IMR-90 (cell line): ENCODE data around the gene TSSC4. TPM values are rescaled to one million over a fixed set of nuclear protein-coding genes. Genes with fewer than 3 reads are reported as not detected.

ENCODE experiments used
- ATAC-seq: fragments of 200-7000 bp; cut with Tn5 transposase; 2 replicates; pipeline ENCODE4 v1.9.1; 2020; ENCODE audit warnings: low read depth, mild to moderate bottlenecking, moderate library complexity
- BruUV-seq: library from RNA; stranded (reverse); fragments of 400-500 nt; replicated peaks from 2 replicates; lab custom pipeline; 2021; lab: Mats Ljungman, UMichigan
- CTCF ChIA-PET: fragments of 300-600 bp; formaldehyde crosslinking; extraction: SDS; loops from one replicate; lab custom pipeline; 2021; ENCODE audit warnings: antibody characterized with exemption; lab: Yijun Ruan, JAX
- POLR2A ChIA-PET: fragments of 300-600 bp; sonication (Branson Sonifier 250); formaldehyde crosslinking; loops from one replicate; lab custom pipeline; 2022; ENCODE audit warnings: antibody characterized with exemption; ENCODE audit not compliant: unreplicated experiment; lab: Charles Lee
- DNase-seq: peaks from one replicate; pipeline ENCODE4 v3.0.0; 2013
- H2AFZ ChIP-seq: replicated peaks from 2 replicates; pipeline ENCODE3; 2013; ENCODE audit warnings: low read length, mild to moderate bottlenecking; ENCODE audit not compliant: poor library complexity
- H2AK5ac ChIP-seq: 2 replicates; pipeline ENCODE4 v1.6.1; 2013; ENCODE audit warnings: low read depth, low read length, inconsistent platforms
- H2AK9ac ChIP-seq: replicated peaks from 2 replicates; pipeline ENCODE3; 2013; ENCODE audit warnings: mild to moderate bottlenecking, low read depth, low read length, moderate library complexity; ENCODE audit not compliant: poor library complexity
- H2BK120ac ChIP-seq: 2 replicates; pipeline ENCODE4 v1.6.1; 2013; ENCODE audit warnings: low read depth, low read length, inconsistent platforms
- H2BK15ac ChIP-seq: 3 replicates; pipeline ENCODE4 v1.6.1; 2013; ENCODE audit warnings: low read depth, low read length, inconsistent platforms
- H2BK20ac ChIP-seq: 2 replicates; pipeline ENCODE4 v1.6.1; 2013; ENCODE audit warnings: low read depth, mild to moderate bottlenecking, inconsistent platforms, low read length, moderate library complexity
- H2BK5ac ChIP-seq: 2 replicates; pipeline ENCODE4 v1.6.1; 2013; ENCODE audit warnings: mild to moderate bottlenecking, low read depth, low read length, inconsistent platforms; ENCODE audit not compliant: poor library complexity, severe bottlenecking
- H3K14ac ChIP-seq: replicated peaks from 2 replicates; pipeline ENCODE4 v1.6.1; 2013; ENCODE audit warnings: low read depth, low read length, inconsistent platforms
- H3K18ac ChIP-seq: 2 replicates; pipeline ENCODE4 v1.6.1; 2013; ENCODE audit warnings: low read depth, low read length, control low read depth
- H3K23ac ChIP-seq: 2 replicates; pipeline ENCODE4 v1.6.1; 2013; ENCODE audit warnings: low read depth, low read length, inconsistent platforms
- H3K27ac ChIP-seq: 2 replicates; pipeline ENCODE4 v1.5.1; 2013; ENCODE audit warnings: mild to moderate bottlenecking, control low read depth, low read length; ENCODE audit not compliant: insufficient read depth
- H3K27me3 ChIP-seq: 2 replicates; pipeline ENCODE4 v1.6.1; 2013; ENCODE audit warnings: low read length; ENCODE audit not compliant: control insufficient read depth, insufficient read depth
- H3K36me3 ChIP-seq: 2 replicates; pipeline ENCODE4 v1.6.1; 2013; ENCODE audit warnings: low read length, mixed read lengths; ENCODE audit not compliant: control insufficient read depth, insufficient read depth
- H3K4ac ChIP-seq: 2 replicates; pipeline ENCODE4 v1.6.1; 2013; ENCODE audit warnings: low read depth, low read length, inconsistent platforms
- H3K4me1 ChIP-seq: 2 replicates; pipeline ENCODE4 v1.6.1; 2013; ENCODE audit warnings: low read length, mixed read lengths; ENCODE audit not compliant: control insufficient read depth, insufficient read depth
- H3K4me2 ChIP-seq: 2 replicates; pipeline ENCODE4 v1.6.1; 2013; ENCODE audit warnings: low read depth, mild to moderate bottlenecking, control low read depth, low read length, moderate library complexity
- H3K4me3 ChIP-seq: 2 replicates; pipeline ENCODE4 v1.5.1; 2013; ENCODE audit warnings: low read depth, mild to moderate bottlenecking, control low read depth, low read length, moderate library complexity; ENCODE audit not compliant: insufficient read depth
- H3K56ac ChIP-seq: 2 replicates; pipeline ENCODE4 v1.6.1; 2013; ENCODE audit warnings: low read length, inconsistent platforms; ENCODE audit not compliant: insufficient read depth; ENCODE audit errors: extremely low read depth
- H3K79me1 ChIP-seq, 2 experiments: 2 replicates each; pipeline ENCODE4 v1.6.1; 2013; ENCODE audit warnings: low read length in 2 of 2, inconsistent platforms in 1 of 2, low read depth in 1 of 2
- H3K9ac ChIP-seq: 2 replicates; pipeline ENCODE4 v1.6.1; 2013; ENCODE audit warnings: low read depth, low read length, control low read depth
- H3K9me1 ChIP-seq: 2 replicates; pipeline ENCODE4 v1.6.1; 2013; ENCODE audit warnings: low read length, inconsistent platforms; ENCODE audit not compliant: insufficient read depth
- H3K9me3 ChIP-seq: 2 replicates; pipeline ENCODE4 v1.6.1; 2013; ENCODE audit warnings: low read length; ENCODE audit not compliant: control insufficient read depth, insufficient read depth
- H4K20me1 ChIP-seq: 2 replicates; pipeline ENCODE4 v1.6.1; 2013; ENCODE audit warnings: low read length, inconsistent platforms; ENCODE audit not compliant: insufficient read depth
- H4K5ac ChIP-seq: 2 replicates; pipeline ENCODE4 v1.6.1; 2013; ENCODE audit warnings: mild to moderate bottlenecking, low read depth, low read length, control low read depth
- H4K8ac ChIP-seq, 2 experiments: 2 replicates each; pipeline ENCODE4 v1.6.1; 2013; ENCODE audit warnings: low read depth in 2 of 2, low read length in 2 of 2, control low read depth in 1 of 2, inconsistent platforms in 1 of 2
- H4K91ac ChIP-seq: 2 replicates; pipeline ENCODE4 v1.6.1; 2013; ENCODE audit warnings: low read depth, low read length, inconsistent platforms; ENCODE audit not compliant: insufficient read depth
- BHLHE40 ChIP-seq: fragments of 150-350 bp; IDR thresholded peaks from 2 replicates; pipeline ENCODE4 v1.6.1; 2016; ENCODE audit warnings: mild to moderate bottlenecking, low read depth, low read length
- CEBPB ChIP-seq: IDR thresholded peaks from 2 replicates; pipeline ENCODE4 v1.6.1; 2012; ENCODE audit warnings: low read depth, low read length, improper control_type of control experiment
- CHD1 ChIP-seq: IDR thresholded peaks from 2 replicates; pipeline ENCODE4 v1.6.1; 2012; ENCODE audit warnings: low read depth, low read length, improper control_type of control experiment
- FOS ChIP-seq: fragments of 150-350 bp; IDR thresholded peaks from 2 replicates; pipeline ENCODE4 v1.6.1; 2016; ENCODE audit warnings: low read depth, low read length
- MAFK ChIP-seq: IDR thresholded peaks from 2 replicates; pipeline ENCODE4 v1.6.1; 2012; ENCODE audit warnings: low read depth, low read length, improper control_type of control experiment
- MAZ ChIP-seq: IDR thresholded peaks from 2 replicates; pipeline ENCODE4 v1.6.1; 2012; ENCODE audit warnings: low read depth, mild to moderate bottlenecking, low read length, improper control_type of control experiment, moderate library complexity, borderline replicate concordance
- MXI1 ChIP-seq: IDR thresholded peaks from 2 replicates; pipeline ENCODE4 v1.6.1; 2012; ENCODE audit warnings: low read depth, mild to moderate bottlenecking, low read length, moderate library complexity, borderline replicate concordance
- NFE2L2 ChIP-seq: fragments of 150-350 bp; IDR thresholded peaks from 2 replicates; pipeline ENCODE4 v1.6.1; 2016; ENCODE audit warnings: low read depth, mild to moderate bottlenecking, low read length
- POLR2A ChIP-seq: IDR thresholded peaks from 2 replicates; pipeline ENCODE4 v1.6.1; 2012; ENCODE audit warnings: mild to moderate bottlenecking, low read depth, low read length
- RAD21 ChIP-seq: IDR thresholded peaks from 2 replicates; pipeline ENCODE4 v1.6.1; 2012; ENCODE audit warnings: low read length, improper control_type of control experiment
- RCOR1 ChIP-seq: IDR thresholded peaks from 2 replicates; pipeline ENCODE4 v1.6.1; 2012; ENCODE audit warnings: mild to moderate bottlenecking, low read length, improper control_type of control experiment; ENCODE audit not compliant: insufficient replicate concordance
- RFX5 ChIP-seq: IDR thresholded peaks from 2 replicates; pipeline ENCODE4 v1.8.0; 2012; ENCODE audit warnings: low read depth, mild to moderate bottlenecking, low read length, moderate library complexity
- SMC3 ChIP-seq: fragments of 150-350 bp; IDR thresholded peaks from 2 replicates; pipeline ENCODE4 v1.6.1; 2016; ENCODE audit warnings: low read depth, mild to moderate bottlenecking, antibody characterized with exemption, low read length, moderate library complexity
- WGBS, 2 experiments: methylation state at CpG; one replicate each; pipeline versions ENCODE4 v1.1.5 to v1.1.7; 2013; ENCODE audit warnings: missing lambda C conversion rate in 2 of 2; ENCODE audit not compliant: insufficient read length in 1 of 2; ENCODE audit errors: extremely low coverage in 2 of 2; 5-methylcytosine and 5-hydroxymethylcytosine counted together
- dilution Hi-C: fragments of 300-500 bp; cut with HindIII; formaldehyde crosslinking; loops from one replicate; pipeline ENCODE4 v1.14.3; 2018; ENCODE audit warnings: low sequenced_read_pairs; ENCODE audit not compliant: unreplicated experiment
- in situ Hi-C: fragments of 300-500 bp; cut with MboI; formaldehyde crosslinking; loops from 3 replicates; pipeline ENCODE4 v1.14.3; 2019; ENCODE audit warnings: low sequenced_read_pairs, inconsistent platforms, mixed read lengths
- intact Hi-C: fragments of 100-400 bp; cut with micrococcal nuclease; formaldehyde crosslinking; loops from 2 replicates; pipeline ENCODE4 v1.10.0; 2022
- polyA plus RNA-seq, 3 experiments: library from polyadenylated mRNA; depleted of rRNA; stranded (reverse); fragments of >200 nt; gene quantifications; 2 replicates each; pipeline ENCODE4 v1.2.3, GENCODE V29; 2012; ENCODE audit warnings: low replicate concordance in 1 of 3
- total RNA-seq: library from RNA; depleted of rRNA; stranded (reverse); fragments of >200 nt; gene quantifications from 2 replicates; pipeline ENCODE4 v1.2.3, GENCODE V29; 2012
- TF ChIP-seq, protein P1 (sequence below): fragments of 150-350 bp; IDR thresholded peaks from 2 replicates; pipeline ENCODE4 v1.6.1; 2017; ENCODE audit warnings: mild to moderate bottlenecking, antibody characterized with exemption, low read length, low read depth
- TF ChIP-seq, protein P2 (sequence below): conservative IDR thresholded peaks from 2 replicates; pipeline ENCODE4 v1.5.1; 2012; ENCODE audit warnings: mild to moderate bottlenecking, low read depth, low read length, improper control_type of control experiment
- TF ChIP-seq, protein P3 (sequence below): fragments of 150-350 bp; IDR thresholded peaks from 2 replicates; pipeline ENCODE4 v1.6.1; 2016; ENCODE audit warnings: low read depth, mild to moderate bottlenecking, low read length, moderate library complexity, borderline replicate concordance

TSSC4 gene
- total and polyA plus RNA-seq, 2 of the 4 experiments (the other 2 are of a cell fraction), result 34.9 to 40.0 TPM

DNA sequence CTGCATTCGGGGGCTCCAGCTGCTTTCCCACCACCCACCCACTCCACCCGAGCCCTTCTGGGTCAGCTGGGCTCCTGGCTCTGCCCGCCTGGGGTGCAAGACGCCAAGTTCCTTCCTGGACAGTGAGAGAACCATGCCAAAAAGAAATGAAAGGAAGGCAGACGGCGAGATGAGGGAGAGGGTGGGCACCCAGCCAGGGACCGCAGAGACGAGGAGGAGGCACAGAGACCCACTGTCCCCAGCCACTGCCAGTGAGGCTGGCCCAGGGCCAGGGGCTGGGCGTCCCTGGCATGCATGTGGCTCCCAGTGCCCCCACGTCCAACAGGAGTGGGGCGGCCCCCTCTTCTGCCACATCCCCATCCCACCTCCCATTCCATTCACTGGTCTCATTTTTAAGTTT, 34.3 kb upstream of the TSSC4 start:
- no TSS peak for BruUV-seq
- no peak for ATAC-seq
- Histone ChIP-seq H3K4me3 (no peak overlapping the region), H3K9ac (no peak overlapping the region), H2BK120ac (no peak overlapping the region), H2AK5ac (no peak overlapping the region), H3K27ac (no peak overlapping the region), H2BK15ac (no peak overlapping the region), H3K4me1 (no peaks in the 10 kb centered on the region), H3K23ac (no peak overlapping the region), H4K91ac (no peak overlapping the region), H3K36me3 (no peaks in the 10 kb centered on the region), H3K18ac (no peak overlapping the region), H4K8ac (no peak overlapping the region), H2AK9ac (no peak overlapping the region), H2BK5ac (no peak overlapping the region), H3K27me3 (peaks cover 4% of the 10 kb centered on the region; the same call in 1 of the 2 replicates), H2BK20ac (no peak overlapping the region), H3K14ac (no peak overlapping the region), H2AFZ (peak overlapping the region; percentile 13), H4K5ac (no peak overlapping the region), H4K20me1 (0 out of 2 replicates have a peak, but pooled peaks cover 6% of the 10 kb centered on the region), H3K56ac (no peak overlapping the region), H3K4ac (no peak overlapping the region), H3K9me1 (no peaks in the 10 kb centered on the region; the same call in 1 of the 2 replicates), H3K79me1 (no peaks in the 10 kb centered on the region), H3K4me2 (no peak overlapping the region; the same call in 1 of the 2 replicates), H3K9me3 (no peaks in the 10 kb centered on the region)
- no peak for TF ChIP-seq MAZ
- TF ChIP-seq SMC3, result no peak
- TF ChIP-seq, protein P1, sequence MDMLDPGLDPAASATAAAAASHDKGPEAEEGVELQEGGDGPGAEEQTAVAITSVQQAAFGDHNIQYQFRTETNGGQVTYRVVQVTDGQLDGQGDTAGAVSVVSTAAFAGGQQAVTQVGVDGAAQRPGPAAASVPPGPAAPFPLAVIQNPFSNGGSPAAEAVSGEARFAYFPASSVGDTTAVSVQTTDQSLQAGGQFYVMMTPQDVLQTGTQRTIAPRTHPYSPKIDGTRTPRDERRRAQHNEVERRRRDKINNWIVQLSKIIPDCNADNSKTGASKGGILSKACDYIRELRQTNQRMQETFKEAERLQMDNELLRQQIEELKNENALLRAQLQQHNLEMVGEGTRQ, result no peak
- no peak for TF ChIP-seq CEBPB
- TF ChIP-seq NFE2L2, result no peak
- TF ChIP-seq RFX5, result no peak
- TF ChIP-seq BHLHE40, result no peak
- no peak for TF ChIP-seq FOS
- no peak for TF ChIP-seq MAFK
- no peak for TF ChIP-seq POLR2A
- TF ChIP-seq, protein P2, sequence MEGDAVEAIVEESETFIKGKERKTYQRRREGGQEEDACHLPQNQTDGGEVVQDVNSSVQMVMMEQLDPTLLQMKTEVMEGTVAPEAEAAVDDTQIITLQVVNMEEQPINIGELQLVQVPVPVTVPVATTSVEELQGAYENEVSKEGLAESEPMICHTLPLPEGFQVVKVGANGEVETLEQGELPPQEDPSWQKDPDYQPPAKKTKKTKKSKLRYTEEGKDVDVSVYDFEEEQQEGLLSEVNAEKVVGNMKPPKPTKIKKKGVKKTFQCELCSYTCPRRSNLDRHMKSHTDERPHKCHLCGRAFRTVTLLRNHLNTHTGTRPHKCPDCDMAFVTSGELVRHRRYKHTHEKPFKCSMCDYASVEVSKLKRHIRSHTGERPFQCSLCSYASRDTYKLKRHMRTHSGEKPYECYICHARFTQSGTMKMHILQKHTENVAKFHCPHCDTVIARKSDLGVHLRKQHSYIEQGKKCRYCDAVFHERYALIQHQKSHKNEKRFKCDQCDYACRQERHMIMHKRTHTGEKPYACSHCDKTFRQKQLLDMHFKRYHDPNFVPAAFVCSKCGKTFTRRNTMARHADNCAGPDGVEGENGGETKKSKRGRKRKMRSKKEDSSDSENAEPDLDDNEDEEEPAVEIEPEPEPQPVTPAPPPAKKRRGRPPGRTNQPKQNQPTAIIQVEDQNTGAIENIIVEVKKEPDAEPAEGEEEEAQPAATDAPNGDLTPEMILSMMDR, result no peak
- TF ChIP-seq MXI1, result no peak
- no peak for TF ChIP-seq RCOR1
- TF ChIP-seq CHD1, result no peak
- TF ChIP-seq, protein P3, sequence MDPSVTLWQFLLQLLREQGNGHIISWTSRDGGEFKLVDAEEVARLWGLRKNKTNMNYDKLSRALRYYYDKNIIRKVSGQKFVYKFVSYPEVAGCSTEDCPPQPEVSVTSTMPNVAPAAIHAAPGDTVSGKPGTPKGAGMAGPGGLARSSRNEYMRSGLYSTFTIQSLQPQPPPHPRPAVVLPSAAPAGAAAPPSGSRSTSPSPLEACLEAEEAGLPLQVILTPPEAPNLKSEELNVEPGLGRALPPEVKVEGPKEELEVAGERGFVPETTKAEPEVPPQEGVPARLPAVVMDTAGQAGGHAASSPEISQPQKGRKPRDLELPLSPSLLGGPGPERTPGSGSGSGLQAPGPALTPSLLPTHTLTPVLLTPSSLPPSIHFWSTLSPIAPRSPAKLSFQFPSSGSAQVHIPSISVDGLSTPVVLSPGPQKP, result no peak
- TF ChIP-seq RAD21, result no peak
- WGBS, 2 experiments, result 25% methylated on average over 6 of the region's 11 CpGs; no CpG with 5 or more reads in 1 of the 2 experiments
- CTCF ChIA-PET, result no interaction called here
- in situ Hi-C loops (no loop called here), intact Hi-C loops (no loop called here), dilution Hi-C loops (no loop called here)
- no peak for DNase-seq
- POLR2A ChIA-PET, result no interaction called here
